Upper lobe of right lung (tissue), 1 donor: Measurements from ENCODE around the gene RNF20. TPM values are rescaled to one million over a fixed set of nuclear protein-coding genes. Genes with fewer than 3 reads are reported as not detected.

Source experiments
- ATAC-seq: fragments of 200-7000 bp; cut with Tn5 transposase; one replicate; pipeline ENCODE4 v1.9.1; 2020; ENCODE audit warnings: mild to moderate bottlenecking, moderate library complexity
- DNase-seq: peaks from one replicate; pipeline ENCODE4 v3.0.0-alpha.2; 2020
- H3K27ac ChIP-seq: fragments of 200-600 bp; one replicate; pipeline ENCODE4 v1.8.0; 2022
- H3K27me3 ChIP-seq: fragments of 200-600 bp; one replicate; pipeline ENCODE4 v1.8.0; 2022; ENCODE audit warnings: mild to moderate bottlenecking
- H3K36me3 ChIP-seq: fragments of 200-600 bp; one replicate; pipeline ENCODE4 v1.8.0; 2022
- H3K4me1 ChIP-seq: fragments of 200-600 bp; one replicate; pipeline ENCODE4 v1.8.0; 2022
- H3K4me3 ChIP-seq: fragments of 200-600 bp; one replicate; pipeline ENCODE4 v1.8.0; 2022; ENCODE audit warnings: mild to moderate bottlenecking
- H3K9me3 ChIP-seq: fragments of 200-600 bp; one replicate; pipeline ENCODE4 v1.8.0; 2022
- CTCF ChIP-seq: fragments of 200-600 bp; IDR thresholded peaks from one replicate; pipeline ENCODE4 v1.8.0; 2022; ENCODE audit warnings: antibody characterized with exemption
- intact Hi-C: fragments of 100-400 bp; cut with DNase I; formaldehyde crosslinking; loops from one replicate; pipeline ENCODE4 v1.11.0; 2022
- long read RNA-seq: library from polyadenylated mRNA; unstranded; transcript quantifications from one replicate; pipeline ENCODE4 v2.0.0, GENCODE V29; 2021
- total RNA-seq: library from RNA; stranded (reverse); fragmentation: NEBNext Ultra II Directional; extraction: Animal tissue kit (Norgen Biotek cat#: 25700); gene quantifications from one replicate; pipeline ENCODE4 v1.2.1, GENCODE V29; 2021
- donor health status: DM: no; HTN: yes; CAD: no; lungs with severe emphysema.

Gene RNF20
- 48.1 TPM for total RNA-seq
- long read RNA-seq, transcript RNF20-202 (20 exons, 3,940 nt), result major isoform, 57 of 72 reads
- long read RNA-seq, partial matches to known transcripts, result 7 of 72 reads
- long read RNA-seq, other reads (novel, unspliced or antisense), result 8 of 72 reads

DNA sequence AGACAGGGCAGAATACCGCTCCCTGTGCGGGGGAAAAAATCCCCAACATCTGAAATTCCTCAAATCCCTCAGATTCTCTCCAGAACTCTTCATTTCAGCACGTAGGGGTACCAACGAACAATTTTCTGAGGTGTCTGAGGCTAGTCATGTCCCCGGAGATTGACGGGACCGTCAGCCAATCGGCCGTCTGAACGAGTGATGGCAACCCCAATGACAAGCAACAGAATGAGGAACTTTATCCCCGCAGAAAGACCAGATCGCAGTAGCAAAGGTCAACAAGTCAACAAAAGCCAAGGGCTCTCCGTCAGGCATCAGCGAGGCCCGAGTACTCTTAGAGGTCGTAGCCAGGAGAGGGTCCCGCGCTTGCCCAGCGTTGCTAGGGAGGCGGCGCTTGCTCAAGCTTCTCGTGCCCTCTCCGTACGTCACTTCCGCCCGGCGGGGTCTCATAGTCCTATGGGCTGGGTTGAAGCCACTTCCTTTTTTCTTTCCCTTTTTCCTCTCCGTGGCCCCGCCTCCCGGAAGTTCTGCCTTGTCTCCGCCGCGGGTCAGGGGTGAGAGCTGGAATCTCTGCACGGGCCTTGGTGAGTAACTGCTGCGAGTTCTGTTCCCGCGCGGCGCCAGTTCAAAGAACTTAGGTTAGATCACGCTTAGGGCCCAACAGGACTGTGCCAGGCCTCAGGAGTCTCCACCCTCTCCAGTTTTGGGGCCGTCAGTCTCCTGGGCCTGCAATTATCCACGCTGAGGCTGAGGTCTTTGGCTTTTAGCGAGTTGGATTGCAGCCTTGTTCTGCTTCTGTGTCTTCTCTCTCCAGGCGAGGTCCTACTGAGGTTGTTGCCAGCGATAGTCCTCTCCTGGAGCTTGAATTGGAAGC lies at the start of gene RNF20:
Gene RNF20, plus strand, starts transcription at position 520 of the 871 bp plus-strand sequence. CDS start 1,571 bp downstream, outside the sequence.
- intact Hi-C loops, result no loop called here
- no peak for TF ChIP-seq CTCF
- DNase-seq (peak; percentile 100), ATAC-seq (peak; percentile 98)
- peak within 1 kb of the TSS; percentile 97 for H3K27ac ChIP-seq
- H3K36me3 ChIP-seq, result peaks cover 19% of the 10 kb centered on the region
- H3K4me1 ChIP-seq, result peaks cover 12% of the 10 kb centered on the region
- no peaks in the 10 kb centered on the region for H3K27me3 ChIP-seq
- H3K9me3 ChIP-seq, result no peaks in the 10 kb centered on the region
- H3K4me3 ChIP-seq, result peak within 1 kb of the TSS; percentile 68

- Histone ChIP-seq H3K36me3 (no peaks in the 10 kb centered on the region), H3K4me3 (no peak overlapping the region), H3K27ac (no peak overlapping the region), H3K27me3 (peaks cover 13% of the 10 kb centered on the region), H3K4me1 (peaks cover 8% of the 10 kb centered on the region), H3K9me3 (no peaks in the 10 kb centered on the region)
- ATAC-seq (no peak), DNase-seq (no peak)
- intact Hi-C loops, result no loop called here
- TF ChIP-seq CTCF, result no peak
These were observed 49.6 kb upstream of the RNF20 start for GRCh38 chr9:101484046-101484445.

DNA sequence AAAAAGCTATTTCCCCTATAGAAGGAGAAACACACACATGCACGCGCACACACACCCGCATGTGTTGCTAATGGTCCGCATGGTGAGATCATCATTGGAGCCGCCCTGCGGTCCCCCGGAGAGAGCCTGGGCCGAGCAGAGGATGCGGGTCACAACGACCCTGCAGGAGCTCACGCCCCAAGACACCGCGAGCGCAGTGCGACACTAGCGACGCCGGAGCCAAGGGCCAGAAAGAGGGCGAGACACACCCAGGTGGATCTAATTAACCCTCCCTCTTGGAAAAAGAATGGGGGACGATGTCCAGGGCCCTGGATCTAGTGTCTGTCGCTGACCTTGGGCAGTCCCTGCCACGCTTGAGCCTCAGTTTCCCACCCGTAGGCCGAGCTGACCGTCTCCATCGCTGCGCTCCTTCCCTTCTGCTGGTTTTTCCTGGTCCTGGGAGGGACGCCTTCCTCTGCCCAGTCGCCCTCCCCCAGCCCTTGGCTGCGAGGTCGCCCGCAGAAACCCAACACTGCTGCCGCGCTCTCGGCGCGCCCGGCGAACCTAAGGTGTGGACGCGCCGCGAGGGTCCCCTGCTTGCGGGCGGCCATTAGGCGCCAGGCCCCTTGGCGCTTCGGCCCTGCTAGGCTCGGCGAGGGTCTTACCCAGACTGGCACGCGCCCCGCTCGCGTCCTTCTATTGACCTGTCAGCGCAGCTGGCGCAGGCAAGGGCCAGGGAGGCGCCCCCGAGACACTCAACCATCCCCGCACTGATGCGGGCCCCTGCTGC lies 47.5 kb upstream of the RNF20 start:
- ATAC-seq, result peak; percentile 70
- H3K36me3 ChIP-seq, result no peaks in the 10 kb centered on the region
- peaks cover 8% of the 10 kb centered on the region for H3K4me1 ChIP-seq
- peak overlapping the region; percentile 85 for H3K27ac ChIP-seq
- TF ChIP-seq CTCF, result no peak
- intact Hi-C loops, result no loop called here
- peaks cover 13% of the 10 kb centered on the region for H3K27me3 ChIP-seq
- peak overlapping the region; percentile 62 for H3K4me3 ChIP-seq
- peak; percentile 66 for DNase-seq
- H3K9me3 ChIP-seq, result no peaks in the 10 kb centered on the region

GRCh38 chr9:101486693-101487442 lies 46.8 kb upstream of the RNF20 start:
- peaks cover 13% of the 10 kb centered on the region for H3K27me3 ChIP-seq
- peak overlapping the region; percentile 85 for H3K27ac ChIP-seq
- intact Hi-C loops, result no loop called here
- no peaks in the 10 kb centered on the region for H3K9me3 ChIP-seq
- DNase-seq (peak; percentile 79), ATAC-seq (peak; percentile 87)
- peak overlapping the region; percentile 62 for H3K4me3 ChIP-seq
- TF ChIP-seq CTCF, result peak; percentile 18
- no peaks in the 10 kb centered on the region for H3K36me3 ChIP-seq
- H3K4me1 ChIP-seq, result peaks cover 8% of the 10 kb centered on the region

DNA sequence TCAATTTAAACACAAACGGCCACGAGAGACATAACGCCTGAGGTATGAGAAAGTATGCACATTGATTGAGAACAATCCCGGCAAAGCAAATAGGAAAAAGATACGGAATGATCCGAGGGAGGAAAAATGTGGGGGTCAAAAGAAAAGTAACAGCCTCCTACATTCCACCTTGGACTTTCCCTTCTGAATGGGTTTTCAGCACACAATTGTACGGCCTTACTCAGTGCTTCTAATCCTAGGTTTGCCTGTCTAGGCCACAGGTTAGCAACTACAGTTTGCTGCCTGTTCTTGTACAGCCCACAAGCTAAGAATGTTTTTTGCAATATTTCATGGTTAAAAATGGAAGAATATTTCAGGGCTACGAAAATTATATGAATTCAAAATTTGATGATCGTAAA lies 46.2 kb upstream of the RNF20 start:
- DNase-seq, result no peak

More for the DNA sequence above, 46.2 kb upstream of the RNF20 start:
- no peaks in the 10 kb centered on the region for H3K36me3 ChIP-seq
- peak overlapping the region; percentile 85 for H3K27ac ChIP-seq
- H3K4me1 ChIP-seq, result peaks cover 8% of the 10 kb centered on the region
- H3K9me3 ChIP-seq, result no peaks in the 10 kb centered on the region
- no peak for TF ChIP-seq CTCF
- intact Hi-C loops, result no loop called here
- peak overlapping the region; percentile 62 for H3K4me3 ChIP-seq
- peaks cover 13% of the 10 kb centered on the region for H3K27me3 ChIP-seq
- ATAC-seq, result no peak
